IMR-90 (cell line): ENCODE measurements around the gene SMCO3. TPM values are rescaled to one million over a fixed set of nuclear protein-coding genes. Genes with fewer than 3 reads are reported as not detected.

ENCODE experiments used
- ATAC-seq: fragments of 200-7000 bp; cut with Tn5 transposase; 2 replicates; pipeline ENCODE4 v1.9.1; 2020; ENCODE audit warnings: low read depth, mild to moderate bottlenecking, moderate library complexity
- BruUV-seq: library from RNA; stranded (reverse); fragments of 400-500 nt; replicated peaks from 2 replicates; lab custom pipeline; 2021; lab: Mats Ljungman, UMichigan
- CTCF ChIA-PET: fragments of 300-600 bp; formaldehyde crosslinking; extraction: SDS; loops from one replicate; lab custom pipeline; 2021; ENCODE audit warnings: antibody characterized with exemption; lab: Yijun Ruan, JAX
- POLR2A ChIA-PET: fragments of 300-600 bp; sonication (Branson Sonifier 250); formaldehyde crosslinking; loops from one replicate; lab custom pipeline; 2022; ENCODE audit warnings: antibody characterized with exemption; ENCODE audit not compliant: unreplicated experiment; lab: Charles Lee
- DNase-seq: peaks from one replicate; pipeline ENCODE4 v3.0.0; 2013
- H2AFZ ChIP-seq: replicated peaks from 2 replicates; pipeline ENCODE3; 2013; ENCODE audit warnings: low read length, mild to moderate bottlenecking; ENCODE audit not compliant: poor library complexity
- H2AK5ac ChIP-seq: 2 replicates; pipeline ENCODE4 v1.6.1; 2013; ENCODE audit warnings: low read depth, low read length, inconsistent platforms
- H2AK9ac ChIP-seq: replicated peaks from 2 replicates; pipeline ENCODE3; 2013; ENCODE audit warnings: mild to moderate bottlenecking, low read depth, low read length, moderate library complexity; ENCODE audit not compliant: poor library complexity
- H2BK120ac ChIP-seq: 2 replicates; pipeline ENCODE4 v1.6.1; 2013; ENCODE audit warnings: low read depth, low read length, inconsistent platforms
- H2BK15ac ChIP-seq: 3 replicates; pipeline ENCODE4 v1.6.1; 2013; ENCODE audit warnings: low read depth, low read length, inconsistent platforms
- H2BK20ac ChIP-seq: 2 replicates; pipeline ENCODE4 v1.6.1; 2013; ENCODE audit warnings: low read depth, mild to moderate bottlenecking, inconsistent platforms, low read length, moderate library complexity
- H2BK5ac ChIP-seq: 2 replicates; pipeline ENCODE4 v1.6.1; 2013; ENCODE audit warnings: mild to moderate bottlenecking, low read depth, low read length, inconsistent platforms; ENCODE audit not compliant: poor library complexity, severe bottlenecking
- H3K14ac ChIP-seq: replicated peaks from 2 replicates; pipeline ENCODE4 v1.6.1; 2013; ENCODE audit warnings: low read depth, low read length, inconsistent platforms
- H3K18ac ChIP-seq: 2 replicates; pipeline ENCODE4 v1.6.1; 2013; ENCODE audit warnings: low read depth, low read length, control low read depth
- H3K23ac ChIP-seq: 2 replicates; pipeline ENCODE4 v1.6.1; 2013; ENCODE audit warnings: low read depth, low read length, inconsistent platforms
- H3K27ac ChIP-seq: 2 replicates; pipeline ENCODE4 v1.5.1; 2013; ENCODE audit warnings: mild to moderate bottlenecking, control low read depth, low read length; ENCODE audit not compliant: insufficient read depth
- H3K27me3 ChIP-seq: 2 replicates; pipeline ENCODE4 v1.6.1; 2013; ENCODE audit warnings: low read length; ENCODE audit not compliant: control insufficient read depth, insufficient read depth
- H3K36me3 ChIP-seq: 2 replicates; pipeline ENCODE4 v1.6.1; 2013; ENCODE audit warnings: low read length, mixed read lengths; ENCODE audit not compliant: control insufficient read depth, insufficient read depth
- H3K4ac ChIP-seq: 2 replicates; pipeline ENCODE4 v1.6.1; 2013; ENCODE audit warnings: low read depth, low read length, inconsistent platforms
- H3K4me1 ChIP-seq: 2 replicates; pipeline ENCODE4 v1.6.1; 2013; ENCODE audit warnings: low read length, mixed read lengths; ENCODE audit not compliant: control insufficient read depth, insufficient read depth
- H3K4me2 ChIP-seq: 2 replicates; pipeline ENCODE4 v1.6.1; 2013; ENCODE audit warnings: low read depth, mild to moderate bottlenecking, control low read depth, low read length, moderate library complexity
- H3K4me3 ChIP-seq: 2 replicates; pipeline ENCODE4 v1.5.1; 2013; ENCODE audit warnings: low read depth, mild to moderate bottlenecking, control low read depth, low read length, moderate library complexity; ENCODE audit not compliant: insufficient read depth
- H3K56ac ChIP-seq: 2 replicates; pipeline ENCODE4 v1.6.1; 2013; ENCODE audit warnings: low read length, inconsistent platforms; ENCODE audit not compliant: insufficient read depth; ENCODE audit errors: extremely low read depth
- H3K79me1 ChIP-seq, 2 experiments: 2 replicates each; pipeline ENCODE4 v1.6.1; 2013; ENCODE audit warnings: low read length in 2 of 2, inconsistent platforms in 1 of 2, low read depth in 1 of 2
- H3K9ac ChIP-seq: 2 replicates; pipeline ENCODE4 v1.6.1; 2013; ENCODE audit warnings: low read depth, low read length, control low read depth
- H3K9me1 ChIP-seq: 2 replicates; pipeline ENCODE4 v1.6.1; 2013; ENCODE audit warnings: low read length, inconsistent platforms; ENCODE audit not compliant: insufficient read depth
- H3K9me3 ChIP-seq: 2 replicates; pipeline ENCODE4 v1.6.1; 2013; ENCODE audit warnings: low read length; ENCODE audit not compliant: control insufficient read depth, insufficient read depth
- H4K20me1 ChIP-seq: 2 replicates; pipeline ENCODE4 v1.6.1; 2013; ENCODE audit warnings: low read length, inconsistent platforms; ENCODE audit not compliant: insufficient read depth
- H4K5ac ChIP-seq: 2 replicates; pipeline ENCODE4 v1.6.1; 2013; ENCODE audit warnings: mild to moderate bottlenecking, low read depth, low read length, control low read depth
- H4K8ac ChIP-seq, 2 experiments: 2 replicates each; pipeline ENCODE4 v1.6.1; 2013; ENCODE audit warnings: low read depth in 2 of 2, low read length in 2 of 2, control low read depth in 1 of 2, inconsistent platforms in 1 of 2
- H4K91ac ChIP-seq: 2 replicates; pipeline ENCODE4 v1.6.1; 2013; ENCODE audit warnings: low read depth, low read length, inconsistent platforms; ENCODE audit not compliant: insufficient read depth
- BHLHE40 ChIP-seq: fragments of 150-350 bp; IDR thresholded peaks from 2 replicates; pipeline ENCODE4 v1.6.1; 2016; ENCODE audit warnings: mild to moderate bottlenecking, low read depth, low read length
- ELK1 ChIP-seq: fragments of 150-350 bp; IDR thresholded peaks from 2 replicates; pipeline ENCODE4 v1.6.1; 2016; ENCODE audit warnings: low read depth, mild to moderate bottlenecking, low read length, moderate library complexity, borderline replicate concordance
- RAD21 ChIP-seq: IDR thresholded peaks from 2 replicates; pipeline ENCODE4 v1.6.1; 2012; ENCODE audit warnings: low read length, improper control_type of control experiment
- RCOR1 ChIP-seq: IDR thresholded peaks from 2 replicates; pipeline ENCODE4 v1.6.1; 2012; ENCODE audit warnings: mild to moderate bottlenecking, low read length, improper control_type of control experiment; ENCODE audit not compliant: insufficient replicate concordance
- WGBS, 2 experiments: methylation state at CpG; one replicate each; pipeline versions ENCODE4 v1.1.5 to v1.1.7; 2013; ENCODE audit warnings: missing lambda C conversion rate in 2 of 2; ENCODE audit not compliant: insufficient read length in 1 of 2; ENCODE audit errors: extremely low coverage in 2 of 2; 5-methylcytosine and 5-hydroxymethylcytosine counted together
- dilution Hi-C: fragments of 300-500 bp; cut with HindIII; formaldehyde crosslinking; loops from one replicate; pipeline ENCODE4 v1.14.3; 2018; ENCODE audit warnings: low sequenced_read_pairs; ENCODE audit not compliant: unreplicated experiment
- in situ Hi-C: fragments of 300-500 bp; cut with MboI; formaldehyde crosslinking; loops from 3 replicates; pipeline ENCODE4 v1.14.3; 2019; ENCODE audit warnings: low sequenced_read_pairs, inconsistent platforms, mixed read lengths
- intact Hi-C: fragments of 100-400 bp; cut with micrococcal nuclease; formaldehyde crosslinking; loops from 2 replicates; pipeline ENCODE4 v1.10.0; 2022
- polyA plus RNA-seq, 3 experiments: library from polyadenylated mRNA; depleted of rRNA; stranded (reverse); fragments of >200 nt; gene quantifications; 2 replicates each; pipeline ENCODE4 v1.2.3, GENCODE V29; 2012; ENCODE audit warnings: low replicate concordance in 1 of 3
- total RNA-seq: library from RNA; depleted of rRNA; stranded (reverse); fragments of >200 nt; gene quantifications from 2 replicates; pipeline ENCODE4 v1.2.3, GENCODE V29; 2012

SMCO3 gene
- total and polyA plus RNA-seq, 2 of the 4 experiments (the other 2 are of a cell fraction) = under 0.01 to 0.07 TPM

DNA sequence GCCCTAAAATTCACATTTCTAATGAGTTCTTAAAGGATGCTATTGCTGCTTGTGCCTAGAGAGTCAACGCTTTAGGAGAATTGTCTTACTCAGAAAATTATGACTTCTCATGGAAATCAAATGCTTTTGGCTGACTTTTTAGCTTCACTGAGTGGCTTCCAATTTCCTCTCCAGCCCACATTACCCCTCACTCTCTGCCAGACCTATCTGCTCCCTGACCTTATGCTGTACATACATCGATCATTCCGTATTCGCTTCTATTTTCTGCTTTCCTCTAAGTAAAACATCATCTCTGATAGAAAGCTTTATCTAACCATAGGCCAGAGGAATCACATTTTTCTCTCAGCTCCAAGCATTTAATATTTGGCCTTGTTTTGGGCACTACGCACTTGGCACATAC lies 12.5 kb upstream of the SMCO3 start:
- TF ChIP-seq ELK1 (no peak), BHLHE40 (no peak), RAD21 (no peak), RCOR1 (no peak)
- ATAC-seq (no peak), DNase-seq (no peak)
- H3K56ac ChIP-seq = no peak overlapping the region
- in situ Hi-C loops (no loop called here), intact Hi-C loops (no loop called here), dilution Hi-C loops (no loop called here)
- no peaks in the 10 kb centered on the region for H3K9me3 ChIP-seq
- 77% methylated on average over 3 of the region's 5 CpGs; no CpG with 5 or more reads in 1 of the 2 experiments for WGBS, 2 experiments
- H3K4ac ChIP-seq = no peak overlapping the region
- no peak overlapping the region for H2AK9ac ChIP-seq
- no peak overlapping the region for H2BK20ac ChIP-seq
- H3K27ac ChIP-seq = no peak overlapping the region
- no peak overlapping the region for H2AFZ ChIP-seq
- H2BK120ac ChIP-seq = no peak overlapping the region
- no peak overlapping the region for H2BK5ac ChIP-seq
- no peak overlapping the region for H4K91ac ChIP-seq
- no peak overlapping the region for H2BK15ac ChIP-seq
- H3K27me3 ChIP-seq = no peaks in the 10 kb centered on the region
- no peak overlapping the region for H4K8ac ChIP-seq
- H3K4me3 ChIP-seq = no peak overlapping the region
- H3K4me1 ChIP-seq = no peaks in the 10 kb centered on the region
- no peak overlapping the region for H3K9ac ChIP-seq
- no peak overlapping the region for H2AK5ac ChIP-seq
- CTCF ChIA-PET = interaction anchor here (1.4 kb wide), 1 partner anchor 15 kb away, joined by 3 read pairs; no protein-coding TSS in a partner anchor
- no peak overlapping the region for H3K14ac ChIP-seq
- no peaks in the 10 kb centered on the region for H3K36me3 ChIP-seq
- H3K4me2 ChIP-seq = no peak overlapping the region
- 0 out of 2 replicates have a peak, but pooled peaks cover 3% of the 10 kb centered on the region for H3K9me1 ChIP-seq
- no peak overlapping the region for H3K23ac ChIP-seq
- no peaks in the 10 kb centered on the region for H4K20me1 ChIP-seq
- POLR2A ChIA-PET = no interaction called here
- H3K18ac ChIP-seq = no peak overlapping the region
- H4K5ac ChIP-seq = no peak overlapping the region
- BruUV-seq = no TSS peak
- H3K79me1 ChIP-seq = no peaks in the 10 kb centered on the region
